Sigmoid colon (tissue), 7 donors: ENCODE data around the gene MT1F. TPM values are rescaled to one million over a fixed set of nuclear protein-coding genes. Genes with fewer than 3 reads are reported as not detected.

Experiments used
- DNase-seq: peaks from one replicate; pipeline ENCODE4 v3.0.0-alpha.2; 2019
- H3K27ac ChIP-seq, 4 donors: fragments of 200-600 bp; sonication (generic); one replicate each; pipeline ENCODE4 v1.5.1; 2016 to 2019; ENCODE audit warnings: mild to moderate bottlenecking in 1 of 4
- H3K27me3 ChIP-seq, 3 donors: fragments of 200-600 bp; sonication (generic); one replicate each; pipeline ENCODE4 v1.5.1; 2019; ENCODE audit warnings: mild to moderate bottlenecking in 1 of 3
- H3K36me3 ChIP-seq, 4 donors: fragments of 200-600 bp; sonication (generic); one replicate each; pipeline ENCODE4 v1.5.1; 2016 to 2019
- H3K4me1 ChIP-seq, 4 donors: fragments of 200-600 bp; sonication (generic); one replicate each; pipeline ENCODE4 v1.5.1; 2017 to 2019
- H3K4me3 ChIP-seq, 4 donors: fragments of 200-600 bp; sonication (generic); one replicate each; pipeline ENCODE4 v1.5.1; 2017 to 2019; ENCODE audit warnings: mild to moderate bottlenecking in 2 of 4, moderate library complexity in 1 of 4
- H3K9me3 ChIP-seq, 4 donors: fragments of 200-600 bp in 3 of 4; sonication (generic) in 3 of 4; one replicate each; pipeline versions ENCODE4 v1.5.1 to v1.6.1; 2013 to 2019
- CTCF ChIP-seq, 4 experiments: fragments of 450-650 bp in 3 of 4; fragments of 200-600 bp in 1 of 4; IDR thresholded peaks; one replicate each; pipeline ENCODE4 v1.5.1; 2016 to 2019; ENCODE audit warnings: antibody characterized with exemption in 4 of 4, mild to moderate bottlenecking in 3 of 4, moderate library complexity in 2 of 4
- EP300 ChIP-seq, 4 donors: sonication (generic); formaldehyde crosslinking; IDR thresholded peaks; one replicate each; pipeline ENCODE4 v1.6.1; 2017; ENCODE audit warnings: antibody characterized with exemption in 4 of 4
- POLR2A ChIP-seq, 2 donors: fragments of 450-650 bp; IDR thresholded peaks; one replicate each; pipeline ENCODE4 v1.6.1; 2016; ENCODE audit warnings: antibody characterized with exemption in 2 of 2, mild to moderate bottlenecking in 2 of 2, moderate library complexity in 2 of 2
- POLR2AphosphoS5 ChIP-seq, 4 donors: sonication (generic); formaldehyde crosslinking; IDR thresholded peaks; one replicate each; pipeline ENCODE4 v1.6.1; 2017; ENCODE audit warnings: antibody characterized with exemption in 4 of 4
- WGBS, 2 donors: extraction: QIAGEN DNeasy Blood & Tissue Kit; methylation state at CpG; one replicate each; pipeline ENCODE4 v1.1.7; 2013; 5-methylcytosine and 5-hydroxymethylcytosine counted together
- intact Hi-C: fragments of 100-400 bp; cut with DNase I; formaldehyde crosslinking; loops from one replicate; pipeline ENCODE4 v1.15.1; 2023
- polyA plus RNA-seq, 3 donors: library from polyadenylated mRNA; stranded (reverse); fragments of 200-250 nt; gene quantifications; one replicate each; pipeline ENCODE4 v1.2.3, GENCODE V29; 2013
- total RNA-seq, 4 donors: library from RNA; depleted of rRNA; stranded (reverse); fragments of >200 nt; gene quantifications; one replicate each; pipeline ENCODE4 v1.1.0, GENCODE V29; 2016
- donor health status: healthy with polysubstance abuse.
- donor health status: Bipolar disorder and iron deficiency.
- donor health status: healthy.

The MT1F gene
- total and polyA plus RNA-seq, 7 donors, result 0.71 to 117 (median 3.1) TPM

- no peak overlapping the region for H3K27ac ChIP-seq
- H3K27me3 ChIP-seq, result peaks cover 0 to 84% (median 29%) of the 10 kb centered on the region in 3 donors
- no peak for TF ChIP-seq POLR2AphosphoS5 (IDR thresholded peaks at IDR 0.05)
- TF ChIP-seq CTCF (IDR thresholded peaks at IDR 0.05), result no peak
- no peak for TF ChIP-seq EP300 (IDR thresholded peaks at IDR 0.05)
- TF ChIP-seq POLR2A (IDR thresholded peaks at IDR 0.05), result no peak
- 91 to 96% methylated on average over 1 of the region's 1 CpG for WGBS, 2 donors
- no peaks in the 10 kb centered on the region for H3K36me3 ChIP-seq
- H3K4me3 ChIP-seq, result no peak overlapping the region
- intact Hi-C loops, result no loop called here
- H3K4me1 ChIP-seq, result peaks cover 0 to 14% (median 12%) of the 10 kb centered on the region in 4 donors
- H3K9me3 ChIP-seq, result no peaks in the 10 kb centered on the region
- no peak for DNase-seq
Observed at GRCh38 chr16:56645311-56645710, 12.4 kb upstream of the MT1F start.

- Histone ChIP-seq H3K27ac (no peak overlapping the region), H3K27me3 (peaks cover 0 to 79% (median 24%) of the 10 kb centered on the region in 3 donors), H3K4me3 (no peak overlapping the region), H3K9me3 (no peaks in the 10 kb centered on the region), H3K4me1 (peaks cover 0 to 14% (median 12%) of the 10 kb centered on the region in 4 donors), H3K36me3 (no peaks in the 10 kb centered on the region)
- no peak for DNase-seq
- TF ChIP-seq POLR2AphosphoS5 (IDR thresholded peaks at IDR 0.05) (no peak), EP300 (IDR thresholded peaks at IDR 0.05) (no peak), POLR2A (IDR thresholded peaks at IDR 0.05) (no peak), CTCF (IDR thresholded peaks at IDR 0.05) (no peak)
- intact Hi-C loops, result no loop called here
- 0% methylated on average over 1 of the region's 1 CpG for WGBS, 2 donors
Observed at GRCh38 chr16:56645838-56646237, 11.9 kb upstream of the MT1F start.

GRCh38 chr16:56647641-56648431, 9.9 kb upstream of the MT1F start:
- WGBS, 2 donors, result 16 to 25% methylated on average over 33 of the region's 33 CpGs
- intact Hi-C loops, result no loop called here

GRCh38 chr16:56649271-56649670, 8.5 kb upstream of the MT1F start:
- Histone ChIP-seq H3K9me3 (no peaks in the 10 kb centered on the region), H3K4me1 (no peaks in the 10 kb centered on the region), H3K36me3 (no peaks in the 10 kb centered on the region), H3K27me3 (peaks cover 0 to 61% (median 23%) of the 10 kb centered on the region in 3 donors), H3K27ac (no peak overlapping the region), H3K4me3 (no peak overlapping the region)
- intact Hi-C loops, result no loop called here
- no peak for DNase-seq
- 95% methylated on average over 2 of the region's 2 CpGs for WGBS, 2 donors
- TF ChIP-seq POLR2AphosphoS5 (IDR thresholded peaks at IDR 0.05) (no peak), CTCF (IDR thresholded peaks at IDR 0.05) (no peak), EP300 (IDR thresholded peaks at IDR 0.05) (no peak), POLR2A (IDR thresholded peaks at IDR 0.05) (no peak)

More at GRCh38 chr16:56647641-56648431, 9.9 kb upstream of the MT1F start:
- no peak overlapping the region for H3K27ac ChIP-seq
- no peak for DNase-seq
- no peaks in the 10 kb centered on the region for H3K9me3 ChIP-seq
- no peaks in the 10 kb centered on the region for H3K36me3 ChIP-seq
- H3K4me3 ChIP-seq, result no peak overlapping the region
- H3K4me1 ChIP-seq, result peaks cover 0 to 14% (median 11%) of the 10 kb centered on the region in 4 donors
- peaks cover 0 to 75% (median 23%) of the 10 kb centered on the region in 3 donors for H3K27me3 ChIP-seq
- TF ChIP-seq CTCF (IDR thresholded peaks at IDR 0.05), result no peak
- no peak for TF ChIP-seq POLR2A (IDR thresholded peaks at IDR 0.05)
- TF ChIP-seq EP300 (IDR thresholded peaks at IDR 0.05), result no peak
- TF ChIP-seq POLR2AphosphoS5 (IDR thresholded peaks at IDR 0.05), result no peak
